ENCODE measurements around the gene UTS2R. TPM values are rescaled to one million over a fixed set of nuclear protein-coding genes. Genes with fewer than 3 reads are reported as not detected.

Gene UTS2R
- total RNA-seq, 2 donors from 2014 or later, result 0.18 TPM; not detected in 1

DNA sequence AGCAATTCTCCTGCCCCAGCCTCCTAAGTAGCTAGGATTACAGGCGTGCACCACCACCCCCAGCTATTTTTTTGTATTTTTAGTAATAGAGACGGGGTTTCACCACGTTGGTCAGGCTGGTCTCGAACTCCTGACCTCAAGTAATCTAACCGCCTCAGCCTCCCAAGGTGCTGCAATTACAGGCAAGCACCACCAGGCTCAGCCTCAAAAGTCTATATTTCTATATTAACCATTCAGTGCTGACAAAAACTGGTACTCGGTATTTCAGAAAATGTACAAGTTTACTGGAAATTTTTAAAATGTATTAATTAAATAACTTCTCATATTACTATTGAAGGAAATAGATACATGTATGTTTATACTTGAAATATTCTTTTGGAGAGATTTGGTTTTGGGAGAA, 45.2 kb downstream of the UTS2R start:
- DNase-seq (ENCODE audit: low spot score in 2 of 2) (no peak), ATAC-seq (no peak)
- H3K27ac Mint-ChIP-seq, result no peak overlapping the region
- H3K36me3 Mint-ChIP-seq, result peaks cover 15% of the 10 kb centered on the region in 2 donors
- no peaks in the 10 kb centered on the region for H3K9me3 Mint-ChIP-seq

DNA sequence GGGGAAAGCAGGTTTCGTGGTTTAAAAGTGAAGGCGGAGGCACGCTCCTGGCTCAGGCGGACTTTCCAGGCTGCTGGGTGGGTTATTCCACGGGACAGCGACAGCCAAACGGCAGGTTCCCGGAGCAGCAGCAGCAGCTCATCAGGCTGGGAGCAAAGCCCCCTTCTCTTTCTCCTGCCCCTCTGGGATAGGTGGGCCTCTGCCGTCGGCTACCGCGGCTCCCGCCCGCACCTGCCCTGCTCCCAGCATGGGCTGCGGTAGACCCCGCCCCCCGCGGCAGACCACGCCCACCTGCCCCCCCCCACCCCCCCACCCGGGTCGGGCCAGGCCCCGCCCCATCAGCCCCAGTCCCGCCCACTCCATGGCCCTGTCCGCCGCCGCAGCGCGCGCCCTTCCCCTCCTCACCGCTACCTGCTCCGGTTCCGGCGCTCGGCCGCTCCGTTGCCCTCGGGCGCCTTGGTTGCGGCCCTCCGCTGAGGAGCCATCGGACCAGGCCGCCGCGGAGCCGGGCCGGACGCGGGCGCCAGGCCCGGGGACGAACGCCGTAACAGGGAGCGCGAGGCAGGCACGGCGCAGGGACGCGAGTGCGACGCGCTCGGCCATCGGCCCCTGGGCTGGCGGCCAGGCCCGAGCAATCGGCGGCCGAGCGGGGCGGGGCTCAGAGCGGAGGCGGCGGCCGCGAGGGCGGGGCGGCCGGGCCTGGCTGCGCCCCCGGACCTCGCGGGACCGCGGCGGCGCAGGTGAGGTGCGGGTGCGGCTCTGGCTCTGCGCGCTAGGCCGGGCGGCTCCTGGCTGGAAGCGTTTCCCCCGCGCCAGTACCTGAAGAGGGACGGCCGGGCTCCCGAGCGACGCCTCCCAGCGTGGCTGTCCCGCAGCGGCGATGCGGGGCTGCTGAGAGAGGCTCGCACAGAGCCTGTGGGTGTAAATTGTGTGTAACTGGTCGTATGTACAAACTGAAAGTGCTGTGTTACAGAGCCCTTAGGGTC, 46.7 kb downstream of the UTS2R start, which contains the start of the genes HEXD and OGFOD3:
Gene HEXD, plus strand, starts transcription at position 347 of the 986 bp plus-strand sequence. CDS start 1,453 bp downstream, outside the sequence.
Gene OGFOD3, minus strand, starts transcription at position 586 of the 986 bp plus-strand sequence. Its CDS starts 101 bp downstream, at position 485.
- DNase-seq (ENCODE audit: low spot score in 2 of 2) (peak; percentile 91 to 93), ATAC-seq (peak; percentile 87 to 91)
- Mint-ChIP-seq H3K27ac (peak within 1 kb of the TSS; percentile 22 to 55), H3K9me3 (no peaks in the 10 kb centered on the region), H3K36me3 (peaks cover 15 to 17% of the 10 kb centered on the region in 2 donors)

DNA sequence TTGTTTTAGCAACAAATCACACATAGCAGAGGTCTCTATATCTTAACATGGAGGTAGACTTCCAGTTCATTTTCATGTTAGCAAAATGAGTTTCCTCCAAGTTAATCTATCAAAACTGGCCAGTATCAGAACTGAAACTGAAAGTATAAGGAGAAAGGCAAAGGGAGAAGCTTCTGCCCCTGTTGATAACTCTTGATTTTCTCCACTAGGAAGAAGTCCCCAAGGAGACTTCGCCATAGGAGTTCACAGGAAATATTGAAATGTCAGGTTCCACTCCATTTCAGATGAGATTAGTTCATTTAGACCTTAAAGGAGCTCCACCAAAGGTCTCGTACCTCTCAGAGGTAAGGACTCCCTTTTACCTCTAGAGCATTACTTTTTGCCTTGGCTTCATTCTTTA, 48.0 kb downstream of the UTS2R start:
- Mint-ChIP-seq H3K27ac (peak overlapping the region; percentile 22 to 72), H3K9me3 (no peaks in the 10 kb centered on the region), H3K36me3 (peaks cover 13 to 15% of the 10 kb centered on the region in 2 donors)
- no peak for DNase-seq (ENCODE audit: low spot score in 2 of 2)
- no peak for ATAC-seq

DNA sequence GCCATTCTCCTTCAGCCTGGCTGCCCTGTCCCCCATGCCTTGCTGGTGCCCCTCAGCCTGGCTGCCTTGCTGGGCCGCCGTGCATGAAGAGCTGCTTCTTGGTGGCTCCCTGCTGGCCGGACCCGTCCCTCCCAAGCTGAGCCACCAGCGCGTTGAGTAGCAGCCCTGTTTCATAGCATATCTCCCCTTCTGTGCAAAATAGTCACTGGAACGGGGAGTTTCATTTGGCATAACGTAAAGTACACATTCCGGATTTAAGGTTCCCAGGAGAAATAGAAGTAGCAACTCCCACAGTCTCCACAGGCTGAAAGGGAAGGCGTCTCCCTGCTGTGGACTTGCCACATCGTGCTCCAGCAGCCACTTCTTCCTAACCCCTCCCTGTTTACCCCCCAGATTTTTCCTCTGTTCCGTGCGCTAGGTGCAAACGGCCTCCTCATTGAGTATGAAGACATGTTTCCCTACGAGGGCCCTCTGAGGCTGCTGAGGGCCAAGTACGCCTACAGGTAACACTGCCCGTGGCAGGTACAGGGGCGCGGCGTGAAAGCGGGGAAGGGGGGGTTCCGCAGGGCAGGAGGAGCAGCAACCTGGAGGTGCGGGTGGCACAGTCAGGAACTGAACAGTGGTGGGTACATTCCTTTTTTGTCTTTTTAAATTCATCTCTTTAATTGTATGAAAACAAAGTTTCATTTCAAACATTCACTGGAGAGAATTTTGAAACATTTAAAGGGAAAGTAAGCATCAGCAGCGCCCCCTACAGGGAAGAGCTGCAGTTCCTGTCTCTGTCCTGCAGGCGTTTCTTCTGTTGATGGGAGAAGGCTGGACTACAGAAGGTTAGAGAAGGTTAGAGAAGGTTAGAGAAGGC, 52.7 kb downstream of the UTS2R start:
- ATAC-seq (peak; percentile 36 to 70), DNase-seq (ENCODE audit: low spot score in 2 of 2) (peak in 1 of 2 donors; percentile 71)
- peak overlapping the region in 1 of 2 donors; percentile 10 for H3K27ac Mint-ChIP-seq
- H3K9me3 Mint-ChIP-seq, result no peaks in the 10 kb centered on the region
- H3K36me3 Mint-ChIP-seq, result peaks cover 12 to 15% of the 10 kb centered on the region in 2 donors

DNA sequence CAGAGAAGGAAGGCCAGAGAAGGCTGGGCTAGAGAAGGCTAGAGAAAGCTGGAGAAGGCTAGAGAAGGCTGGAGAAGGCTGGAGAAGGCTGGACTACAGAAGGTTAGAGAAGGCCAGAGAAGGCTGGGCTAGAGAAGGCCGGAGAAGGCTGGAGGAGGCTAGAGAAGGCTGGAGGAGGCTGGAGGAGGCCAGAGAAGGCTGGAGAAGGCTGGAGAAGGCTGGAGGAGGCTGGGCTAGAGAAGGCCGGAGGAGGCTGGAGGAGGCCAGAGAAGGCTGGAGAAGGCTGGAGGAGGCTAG, 53.2 kb downstream of the UTS2R start:
- H3K36me3 Mint-ChIP-seq, result peaks cover 11 to 16% of the 10 kb centered on the region in 2 donors
- peak overlapping the region in 1 of 2 donors; percentile 10 for H3K27ac Mint-ChIP-seq
- DNase-seq (ENCODE audit: low spot score in 2 of 2) (no peak), ATAC-seq (no peak)
- no peaks in the 10 kb centered on the region for H3K9me3 Mint-ChIP-seq

Other genes with a start within 250 kb of the UTS2R start
- 10 to 100 TPM; 34.6 to 51.3 TPM for gene CCDC57, start 158.9 kb upstream of the UTS2R start, total RNA-seq
- 100 to 1,000 TPM in 1 of 2 donors, 1 to 10 TPM in 1; 8.6 to 197 TPM for gene SLC16A3, start 142.7 kb upstream of the UTS2R start, total RNA-seq
- gene CSNK1D, start 98.1 kb upstream of the UTS2R start, total RNA-seq, result 100 to 1,000 TPM; 130 to 171 TPM
- 100 to 1,000 TPM; 620 to 646 TPM for gene CD7, start 54.2 kb upstream of the UTS2R start, total RNA-seq
- 10 to 100 TPM in 1 of 2 donors, 1 to 10 TPM in 1; 2.3 to 13.7 TPM for gene SECTM1, start 38.0 kb upstream of the UTS2R start, total RNA-seq
- under 1 TPM; 0.18 to 0.41 TPM for gene TEX19, start 12.5 kb upstream of the UTS2R start, total RNA-seq
- 10 to 100 TPM; 16.2 to 33.6 TPM for gene HEXD, start 46.6 kb downstream of the UTS2R start, total RNA-seq
- gene OGFOD3, start 46.8 kb downstream of the UTS2R start, total RNA-seq, result 10 to 100 TPM; 16.8 to 23.5 TPM
- gene CYBC1, start 79.0 kb downstream of the UTS2R start, total RNA-seq, result 100 to 1,000 TPM; 205 to 401 TPM
- gene NARF, start 87.0 kb downstream of the UTS2R start, total RNA-seq, result 100 to 1,000 TPM; 159 TPM
- gene FOXK2, start 148.0 kb downstream of the UTS2R start, total RNA-seq, result 10 to 100 TPM; 56.2 to 67.4 TPM

Data from activated naive CD4-positive, alpha-beta T cell treated with anti-CD3 and anti-CD28 coated beads, Interleukin-2, amount 50 U/mL, for 72 hours (primary cell).